K562 (cell line): ENCODE results near the gene PPT2. TPM values are rescaled to one million over a fixed set of nuclear protein-coding genes. Genes with fewer than 3 reads are reported as not detected.

Experiments
- CTCF ChIP-seq, 3 experiments: IDR thresholded peaks in 2 of 3; conservative IDR thresholded peaks in 1 of 3; 2 replicates each; pipeline ENCODE4 v1.5.1; 2011 to 2012; ENCODE audit warnings: low read length in 3 of 3, mild to moderate bottlenecking in 3 of 3, control low read depth in 2 of 3, improper control_type of control experiment in 1 of 3, inconsistent platforms in 1 of 3, low read depth in 1 of 3, mixed read lengths in 1 of 3, moderate library complexity in 1 of 3; ENCODE audit not compliant: insufficient read depth in 2 of 3
- EP300 ChIP-seq: IDR thresholded peaks from 2 replicates; pipeline ENCODE4 v1.6.1; 2012; ENCODE audit warnings: low read length, improper control_type of control experiment
- EZH2 ChIP-seq: IDR thresholded peaks from 2 replicates; pipeline ENCODE4 v1.6.1; 2012; ENCODE audit warnings: low read depth, mild to moderate bottlenecking, inconsistent platforms, low read length, borderline replicate concordance
- FOXO4 ChIP-seq: fragments of 450-650 bp; formaldehyde crosslinking; IDR thresholded peaks from 2 replicates; pipeline ENCODE4 v1.4.0; 2020; ENCODE audit warnings: mild to moderate bottlenecking, moderate library complexity
- MIER1 ChIP-seq: fragments of 450-650 bp; IDR thresholded peaks from 2 replicates; pipeline ENCODE4 v1.6.1; 2016; ENCODE audit warnings: antibody characterized with exemption, mild to moderate bottlenecking, low read depth
- MXD1 ChIP-seq: fragments of 250-450 bp; sonication (Bioruptor Pico); IDR thresholded peaks from 2 replicates; pipeline ENCODE4 v1.8.0; 2021; ENCODE audit warnings: borderline replicate concordance, mild to moderate bottlenecking, moderate library complexity; ENCODE audit not compliant: poor library complexity, severe bottlenecking
- MYNN ChIP-seq, 2 experiments: sonication (generic); formaldehyde crosslinking in 1 of 2; IDR thresholded peaks; 2 replicates each; pipeline versions ENCODE4 v1.5.0 to v1.6.1; 2016 to 2020; ENCODE audit warnings: antibody characterized with exemption in 1 of 2, missing genetic modification reagents in 1 of 2
- NCOA1 ChIP-seq: fragments of 450-650 bp; IDR thresholded peaks from 2 replicates; pipeline ENCODE4 v1.6.1; 2016; ENCODE audit warnings: low read depth
- NCOA6 ChIP-seq: fragments of 450-650 bp; IDR thresholded peaks from 2 replicates; pipeline ENCODE4 v1.6.1; 2017; ENCODE audit warnings: mild to moderate bottlenecking
- PYGO2 ChIP-seq: fragments of 450-650 bp; IDR thresholded peaks from 2 replicates; pipeline ENCODE4 v1.6.1; 2016; ENCODE audit warnings: mild to moderate bottlenecking, missing genetic modification characterization, moderate library complexity, missing compliant biosample characterization
- REST ChIP-seq, 2 experiments: fragments of 450-650 bp; formaldehyde crosslinking in 1 of 2; IDR thresholded peaks; 2 replicates each; pipeline versions ENCODE4 v1.4.0 to v1.6.1; 2014 to 2020; ENCODE audit warnings: mild to moderate bottlenecking in 2 of 2, borderline replicate concordance in 1 of 2, low read depth in 1 of 2
- USF2 ChIP-seq: sonication (generic); formaldehyde crosslinking; IDR thresholded peaks from 2 replicates; pipeline ENCODE4 v1.5.0; 2020; ENCODE audit warnings: missing genetic modification reagents
- ZNF232 ChIP-seq: sonication (generic); formaldehyde crosslinking; IDR thresholded peaks from 2 replicates; pipeline ENCODE4 v1.8.0; 2022; ENCODE audit warnings: mild to moderate bottlenecking, missing genetic modification reagents
- ZNF444 ChIP-seq: fragments of 250-450 bp; sonication (Bioruptor Pico); IDR thresholded peaks from 2 replicates; pipeline ENCODE4 v1.4.0; 2020; ENCODE audit warnings: mild to moderate bottlenecking, moderate library complexity
- ZNF707 ChIP-seq: fragments of 250-450 bp; sonication (Bioruptor Pico); conservative IDR thresholded peaks from 2 replicates; pipeline ENCODE4 v1.8.0; 2022; ENCODE audit warnings: inconsistent platforms, mild to moderate bottlenecking, moderate library complexity
- polyA plus RNA-seq, 8 experiments: library from polyadenylated mRNA; depleted of rRNA in 4 of 8; stranded (reverse) in 5 of 8; unstranded in 3 of 8; fragments of >200 nt; fragmentation: Nextera tagmentation in 2 of 8; fragmentation: Illumina TruSeq in 1 of 8; extraction: Ambion mirVana in 2 of 8; extraction: Trizol in 1 of 8; gene quantifications; 2 replicates each; pipeline versions ENCODE4 v1.2.1 to v1.2.3, GENCODE V29; 2011 to 2014; ENCODE audit warnings: inconsistent platforms in 1 of 8, missing spikeins in 1 of 8
- total RNA-seq, 7 experiments: library from RNA; depleted of rRNA in 6 of 7; stranded (reverse); fragments of >200 nt in 6 of 7; fragmentation: Illumina TruSeq in 2 of 7; extraction: Trizol in 2 of 7; gene quantifications; 2 replicates each; pipeline versions ENCODE4 v1.2.1 to v1.2.3, GENCODE V29; 2011 to 2021; ENCODE audit warnings: low replicate concordance in 1 of 7

PPT2 gene
- total and polyA plus RNA-seq, 9 of the 15 experiments (the other 6 are each of a cell fraction or from before 2014, with no cell fraction given) = 27.4 to 98.8 (median 69.9) TPM

GRCh38 chr6:32105433-32105832 lies 48.5 kb upstream of the PPT2 start (continued):
- TF ChIP-seq FOXO4 (CRISPR knock-in tag) (no peak), MXD1 (CRISPR knock-in tag) (no peak), USF2 (peak; percentile 20; the same call in 1 of the 2 replicates), ZNF444 (no peak), NCOA1 (peak; percentile 84), ZNF232 (no peak), EZH2 (no peak), NCOA6 (peak; percentile 61; the same call in 1 of the 2 replicates), MIER1 (peak; percentile 78; the same call in 1 of the 2 replicates), PYGO2 (tag) (no peak), ZNF707 (no peak), EP300 (no peak), MYNN (IDR thresholded peaks at IDR 0.05) (no peak), MYNN (CRISPR knock-in tag; IDR thresholded peaks at IDR 0.05) (peak; percentile 71; the same call in 1 of the 2 replicates), CTCF (IDR thresholded peaks at IDR 0.05 in 2 of 3, conservative IDR thresholded peaks at IDR 0.05 in 1 of 3; ENCODE audit: insufficient read depth in 2 of 3, low read depth in 1 of 3, low read length in 3 of 3) (no peak), REST (IDR thresholded peaks at IDR 0.05; ENCODE audit: borderline replicate concordance) (peak; percentile 97), REST (CRISPR knock-in tag; IDR thresholded peaks at IDR 0.05; ENCODE audit: low read depth) (peak; percentile 76; the same call in 1 of the 2 replicates)
